Upper lobe of right lung (tissue), 1 donor: ENCODE measurements around the gene GFM1. TPM values are rescaled to one million over a fixed set of nuclear protein-coding genes. Genes with fewer than 3 reads are reported as not detected.
A peak's percentile ranks its signal among the peaks of the same experiment; 100 is the strongest.

Source experiments
- ATAC-seq: fragments of 200-7000 bp; cut with Tn5 transposase; one replicate; pipeline ENCODE4 v1.9.1; 2020; ENCODE audit warnings: mild to moderate bottlenecking, moderate library complexity
- DNase-seq: peaks from one replicate; pipeline ENCODE4 v3.0.0-alpha.2; 2020
- H3K27ac ChIP-seq: fragments of 200-600 bp; one replicate; pipeline ENCODE4 v1.8.0; 2022
- H3K27me3 ChIP-seq: fragments of 200-600 bp; one replicate; pipeline ENCODE4 v1.8.0; 2022; ENCODE audit warnings: mild to moderate bottlenecking
- H3K36me3 ChIP-seq: fragments of 200-600 bp; one replicate; pipeline ENCODE4 v1.8.0; 2022
- H3K4me1 ChIP-seq: fragments of 200-600 bp; one replicate; pipeline ENCODE4 v1.8.0; 2022
- H3K4me3 ChIP-seq: fragments of 200-600 bp; one replicate; pipeline ENCODE4 v1.8.0; 2022; ENCODE audit warnings: mild to moderate bottlenecking
- H3K9me3 ChIP-seq: fragments of 200-600 bp; one replicate; pipeline ENCODE4 v1.8.0; 2022
- CTCF ChIP-seq: fragments of 200-600 bp; IDR thresholded peaks from one replicate; pipeline ENCODE4 v1.8.0; 2022; ENCODE audit warnings: antibody characterized with exemption
- intact Hi-C: fragments of 100-400 bp; cut with DNase I; formaldehyde crosslinking; loops from one replicate; pipeline ENCODE4 v1.11.0; 2022
- total RNA-seq: library from RNA; stranded (reverse); fragmentation: NEBNext Ultra II Directional; extraction: Animal tissue kit (Norgen Biotek cat#: 25700); gene quantifications from one replicate; pipeline ENCODE4 v1.2.1, GENCODE V29; 2021
- donor health status: DM: no; HTN: yes; CAD: no; lungs with severe emphysema.

GFM1 gene
- total RNA-seq, 1 donor from 2014 or later: 47.1 TPM

GRCh38 chr3:158728061-158728377, 83.7 kb downstream of the GFM1 start:
- Histone ChIP-seq H3K27me3 (no peaks in the 10 kb centered on the region), H3K4me3 (peak overlapping the region; percentile 24), H3K36me3 (no peaks in the 10 kb centered on the region), H3K4me1 (peaks cover 28% of the 10 kb centered on the region), H3K9me3 (no peaks in the 10 kb centered on the region), H3K27ac (no peak overlapping the region)
- DNase-seq (no peak), ATAC-seq (no peak)
- TF ChIP-seq CTCF: no peak
- intact Hi-C loops: loop anchor here (5.0 kb wide), 1 partner anchor 64 kb away; no protein-coding TSS in a partner anchor

- intact Hi-C loops: loop anchor here (5.0 kb wide), 1 partner anchor 63 kb away; no protein-coding TSS in a partner anchor
- Histone ChIP-seq H3K4me1 (peaks cover 34% of the 10 kb centered on the region), H3K27ac (no peak overlapping the region), H3K27me3 (no peaks in the 10 kb centered on the region), H3K36me3 (no peaks in the 10 kb centered on the region), H3K9me3 (no peaks in the 10 kb centered on the region), H3K4me3 (no peak overlapping the region)
- ATAC-seq: no peak
- no peak for TF ChIP-seq CTCF
- no peak for DNase-seq
These were observed 84.5 kb downstream of the GFM1 start for GRCh38 chr3:158728851-158729250.

- no peaks in the 10 kb centered on the region for H3K9me3 ChIP-seq
- H3K4me3 ChIP-seq: peak overlapping the region; percentile 61
- H3K36me3 ChIP-seq: no peaks in the 10 kb centered on the region
- H3K4me1 ChIP-seq: peaks cover 24% of the 10 kb centered on the region
- no peak for ATAC-seq
- no peaks in the 10 kb centered on the region for H3K27me3 ChIP-seq
- intact Hi-C loops: no loop called here
- H3K27ac ChIP-seq: peak overlapping the region; percentile 73
- no peak for DNase-seq
- no peak for TF ChIP-seq CTCF
These were observed 87.2 kb downstream of the GFM1 start for GRCh38 chr3:158731486-158731885.

- H3K4me3 ChIP-seq: peak within 1 kb of the TSS; percentile 61
- intact Hi-C loops: no loop called here
- peak within 1 kb of the TSS; percentile 73 for H3K27ac ChIP-seq
These were observed 87.9 kb downstream of the GFM1 start, which contains the start of gene RARRES1 for GRCh38 chr3:158731938-158732855. Gene RARRES1, minus strand, starts transcription at chr3:158732457. Its CDS starts 42 bp downstream, at chr3:158732415.

GRCh38 chr3:158732856-158733200, 88.5 kb downstream of the GFM1 start:
- Histone ChIP-seq H3K9me3 (no peaks in the 10 kb centered on the region), H3K27ac (peak overlapping the region; percentile 73), H3K36me3 (no peaks in the 10 kb centered on the region), H3K27me3 (no peaks in the 10 kb centered on the region), H3K4me1 (peaks cover 15% of the 10 kb centered on the region), H3K4me3 (peak overlapping the region; percentile 61)
- TF ChIP-seq CTCF: no peak
- ATAC-seq: peak; percentile 20
- intact Hi-C loops: no loop called here
- no peak for DNase-seq

More at GRCh38 chr3:158731938-158732855, 87.9 kb downstream of the GFM1 start, which contains the start of gene RARRES1:
- H3K36me3 ChIP-seq: no peaks in the 10 kb centered on the region
- peaks cover 20% of the 10 kb centered on the region for H3K4me1 ChIP-seq
- no peak for TF ChIP-seq CTCF
- H3K9me3 ChIP-seq: no peaks in the 10 kb centered on the region
- ATAC-seq: peak; percentile 90
- H3K27me3 ChIP-seq: no peaks in the 10 kb centered on the region
- DNase-seq: peak; percentile 90
